ENCODE results near the gene PACSIN1.

The PACSIN1 gene

GRCh38 chr6:34527751-34528670, 62.1 kb downstream of the PACSIN1 start:
- no peak for DNase-seq (ENCODE audit: low read depth)

DNA sequence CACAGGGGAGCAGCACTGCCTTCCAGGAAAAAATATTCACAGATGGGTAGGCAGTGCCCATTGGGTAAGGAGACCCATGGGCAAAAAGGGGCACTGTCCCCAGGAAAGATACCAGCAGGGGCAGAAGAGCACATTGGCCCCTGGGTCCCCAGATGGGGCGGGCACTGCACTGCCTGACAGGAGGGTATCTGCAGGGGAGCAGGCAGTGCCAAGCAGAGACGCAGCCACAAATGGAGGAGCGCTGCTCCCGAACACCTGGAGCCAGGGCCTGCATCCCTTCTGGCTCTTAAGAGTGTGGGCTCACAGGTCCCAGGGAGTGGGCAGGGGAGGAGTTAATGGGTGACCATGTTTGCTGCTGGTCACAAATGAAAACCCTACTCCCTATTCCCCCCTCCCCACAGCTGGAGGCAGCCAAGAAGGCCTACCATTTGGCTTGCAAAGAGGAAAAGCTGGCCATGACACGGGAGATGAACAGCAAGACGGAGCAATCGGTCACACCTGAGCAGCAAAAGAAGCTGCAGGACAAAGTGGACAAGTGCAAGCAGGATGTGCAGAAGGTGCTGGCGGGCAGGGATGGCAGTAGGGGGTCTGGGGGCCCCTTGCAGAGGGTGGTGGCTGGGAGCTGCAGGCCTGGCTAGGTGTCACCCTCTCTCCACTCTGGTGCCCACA, 63.3 kb downstream of the PACSIN1 start:
- DNase-seq (ENCODE audit: low read depth), result no peak

- DNase-seq (ENCODE audit: low read depth), result no peak
Observed at GRCh38 chr6:34529665-34530327, 63.9 kb downstream of the PACSIN1 start.

DNA sequence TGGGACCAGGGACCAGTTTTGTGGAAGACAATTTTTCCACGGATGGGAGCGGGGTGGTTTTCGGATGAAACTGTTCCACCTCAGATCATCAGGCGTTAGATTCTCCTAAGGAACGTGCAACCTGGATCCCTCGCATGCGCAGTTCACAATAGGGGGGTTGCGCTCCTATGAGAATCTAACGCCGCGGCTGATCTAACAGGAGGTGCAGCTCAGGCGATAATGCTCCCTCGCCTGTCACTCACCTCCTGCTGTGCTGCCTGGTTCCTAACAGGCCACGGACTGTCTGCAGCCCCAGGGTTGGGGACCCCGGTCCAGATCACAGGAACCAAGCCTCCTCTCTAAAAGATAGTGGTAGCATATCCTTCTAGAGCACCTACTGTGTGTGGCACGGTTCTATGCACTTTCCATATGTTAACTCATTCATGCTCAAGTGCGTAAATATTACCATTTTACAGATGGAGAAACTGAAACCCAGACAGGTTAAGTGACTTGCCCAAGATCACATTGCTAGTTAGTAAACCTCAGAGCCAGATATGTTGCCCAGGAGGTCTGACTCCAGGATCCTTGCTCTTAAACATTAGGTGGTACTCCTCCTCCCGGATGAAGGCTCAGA, 65.0 kb downstream of the PACSIN1 start:
- DNase-seq (ENCODE audit: low read depth), result no peak

DNA sequence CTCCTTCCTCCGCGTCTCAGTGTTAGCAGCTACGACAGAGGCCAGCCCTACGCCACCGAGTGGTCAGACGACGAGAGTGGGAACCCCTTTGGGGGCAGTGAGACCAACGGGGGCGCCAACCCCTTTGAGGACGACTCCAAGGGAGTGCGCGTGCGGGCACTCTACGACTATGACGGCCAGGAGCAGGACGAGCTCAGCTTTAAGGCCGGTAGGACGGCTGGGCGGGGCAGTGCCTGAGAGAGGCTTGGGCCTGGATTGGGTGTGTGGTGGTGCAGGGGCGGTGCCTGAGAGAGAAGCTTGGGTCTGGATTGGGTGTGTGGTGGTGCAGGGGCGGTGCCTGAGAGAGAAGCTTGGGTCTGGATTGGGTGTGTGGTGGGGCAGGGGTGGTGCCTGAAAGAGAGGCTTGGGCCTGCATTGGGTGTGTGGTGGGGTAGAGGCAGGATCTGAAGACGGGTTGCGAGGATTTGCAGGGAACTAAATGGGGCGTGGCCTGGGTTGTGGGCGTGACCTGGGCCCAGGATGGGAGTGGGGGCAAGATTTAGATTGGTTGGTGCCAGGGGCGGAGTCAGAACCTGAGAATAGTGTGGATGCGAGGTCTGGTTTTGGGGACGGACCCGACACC, 65.8 kb downstream of the PACSIN1 start:
- DNase-seq (ENCODE audit: low read depth), result no peak

GRCh38 chr6:34532230-34532629, 66.4 kb downstream of the PACSIN1 start:
- no peak for DNase-seq (ENCODE audit: low read depth)

DNA sequence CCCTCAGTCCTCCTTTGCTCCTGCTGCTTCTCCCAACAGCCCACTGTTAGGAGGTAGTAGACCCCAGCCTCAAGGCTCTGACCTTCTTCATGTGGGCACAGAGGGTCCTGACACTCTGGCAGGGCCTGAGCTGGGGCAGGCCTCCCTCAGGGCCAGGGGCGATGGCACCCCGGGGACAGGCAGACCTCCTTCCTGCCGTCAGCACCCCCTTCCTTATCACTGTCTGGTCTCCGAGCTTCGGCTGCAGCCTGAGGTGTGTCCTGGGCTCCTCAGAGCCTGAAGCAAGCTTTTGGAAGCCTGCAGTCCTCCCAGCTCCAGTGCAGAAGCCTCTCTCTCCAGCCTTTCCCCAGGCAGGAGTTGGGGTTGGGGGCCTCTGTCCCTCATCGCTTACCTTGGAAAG, 68.3 kb downstream of the PACSIN1 start:
- no peak for DNase-seq (ENCODE audit: low read depth)

DNA sequence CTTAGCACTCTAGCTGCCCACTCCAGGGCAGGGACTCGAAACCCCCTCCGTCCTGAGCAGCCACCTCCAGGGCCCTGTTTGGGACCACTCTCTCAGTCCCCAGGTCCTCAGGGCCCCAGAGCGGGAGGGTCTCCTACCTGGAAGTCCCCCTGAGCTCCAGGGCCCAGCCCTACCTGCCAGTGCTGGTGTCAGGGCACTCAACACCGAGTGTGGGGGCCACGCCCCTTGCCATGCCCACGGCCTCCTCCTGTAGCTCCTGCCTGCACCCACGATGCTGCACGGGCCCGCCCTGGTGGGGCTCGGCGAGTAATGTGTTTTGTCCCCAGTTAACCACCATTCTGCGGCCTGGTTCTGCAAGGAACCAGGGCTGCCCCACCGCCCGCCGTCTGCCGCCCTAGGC, 68.8 kb downstream of the PACSIN1 start:
- DNase-seq (ENCODE audit: low read depth), result no peak

DNA sequence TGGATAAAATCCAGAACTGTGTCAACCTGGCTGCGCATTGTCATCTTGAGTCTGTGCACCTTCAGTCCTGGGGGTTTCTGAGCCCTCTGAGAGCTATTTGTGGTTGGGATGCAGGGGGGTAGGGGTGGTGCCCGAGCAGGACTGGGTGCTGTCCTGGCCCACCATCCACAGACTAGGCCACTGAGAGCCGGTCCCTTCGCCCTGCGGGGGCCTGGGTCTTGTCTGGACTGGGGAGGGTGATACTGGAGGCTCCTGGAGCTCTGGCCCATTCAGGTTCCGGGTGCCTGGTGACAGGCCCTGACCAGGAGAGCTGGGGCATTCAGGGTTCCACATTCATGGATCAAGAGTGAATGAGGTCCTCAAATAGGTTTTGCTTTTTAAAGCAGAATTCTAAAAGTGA, 69.3 kb downstream of the PACSIN1 start:
- no peak for DNase-seq (ENCODE audit: low read depth)

- no peak for DNase-seq (ENCODE audit: low read depth)
Observed at GRCh38 chr6:34535646-34536045, 69.8 kb downstream of the PACSIN1 start.

DNA sequence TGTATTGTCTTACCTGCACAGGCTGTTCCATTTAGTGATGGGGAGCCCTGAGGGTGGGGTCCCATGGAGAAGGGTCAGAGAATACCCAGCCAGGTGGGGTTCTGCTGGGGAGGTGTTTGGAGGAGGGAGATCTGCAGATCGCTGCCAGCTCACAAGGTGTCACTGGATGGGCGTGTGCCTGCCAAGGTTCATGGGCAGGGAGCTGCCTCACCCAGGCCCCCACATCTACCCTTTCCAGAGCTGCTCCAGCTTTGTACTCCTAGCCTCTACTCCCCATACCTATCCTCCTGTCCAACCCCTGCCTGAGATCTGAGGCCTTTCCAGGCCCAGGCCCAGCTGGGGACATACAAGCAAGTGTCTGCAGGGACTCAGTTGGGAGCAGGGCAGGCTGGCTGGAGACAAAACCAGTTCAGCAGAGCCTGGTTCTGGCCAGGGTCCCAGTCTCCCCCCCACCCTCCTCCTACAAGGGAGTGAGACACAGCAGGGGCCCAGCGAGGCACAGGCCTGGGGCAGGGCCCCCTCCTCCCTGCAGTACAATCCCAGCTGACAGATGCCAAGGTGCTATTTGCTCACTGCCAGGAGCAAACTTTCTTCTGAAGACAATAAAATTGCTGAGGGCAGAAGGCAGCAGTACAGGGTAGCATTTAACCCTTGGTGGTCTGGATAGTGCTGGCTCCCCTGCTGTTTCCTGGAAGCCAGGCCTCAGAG, 70.5 kb downstream of the PACSIN1 start:
- no peak for DNase-seq (ENCODE audit: low read depth)

- DNase-seq (ENCODE audit: low read depth), result no peak
Observed at GRCh38 chr6:34536959-34537848, 71.3 kb downstream of the PACSIN1 start.

DNA sequence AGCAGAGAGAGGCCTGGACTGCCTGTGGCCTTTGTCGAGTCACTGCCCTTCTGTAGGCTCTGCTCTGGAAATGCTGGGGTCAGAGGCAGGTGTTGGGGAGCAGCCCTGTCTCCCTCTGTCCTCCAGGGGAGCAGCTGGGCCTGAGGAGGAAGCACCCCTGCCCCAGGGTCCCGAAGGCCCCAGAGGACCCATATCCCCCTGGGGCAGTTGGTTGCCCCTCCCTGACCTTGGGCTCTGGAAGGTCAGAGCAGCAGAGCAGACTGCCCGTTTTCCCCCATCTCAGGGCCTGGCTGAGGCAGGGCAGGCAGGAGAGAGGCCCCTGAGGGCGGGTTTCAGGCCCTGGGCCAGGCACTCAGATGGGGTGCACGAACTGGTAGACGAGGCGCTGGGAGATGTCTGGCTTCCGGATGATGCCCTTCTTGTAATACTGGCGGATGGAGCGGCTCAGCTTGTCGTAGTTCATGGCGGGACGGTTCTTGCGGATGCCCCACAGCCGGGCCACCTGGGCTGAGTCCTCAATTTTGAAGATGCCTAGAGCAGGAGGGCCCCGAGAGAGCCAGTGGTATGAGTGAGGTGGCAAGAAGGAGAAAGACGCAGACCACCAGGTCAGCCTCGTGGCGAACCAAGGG, 72.2 kb downstream of the PACSIN1 start:
- no peak for DNase-seq (ENCODE audit: low read depth)

DNA sequence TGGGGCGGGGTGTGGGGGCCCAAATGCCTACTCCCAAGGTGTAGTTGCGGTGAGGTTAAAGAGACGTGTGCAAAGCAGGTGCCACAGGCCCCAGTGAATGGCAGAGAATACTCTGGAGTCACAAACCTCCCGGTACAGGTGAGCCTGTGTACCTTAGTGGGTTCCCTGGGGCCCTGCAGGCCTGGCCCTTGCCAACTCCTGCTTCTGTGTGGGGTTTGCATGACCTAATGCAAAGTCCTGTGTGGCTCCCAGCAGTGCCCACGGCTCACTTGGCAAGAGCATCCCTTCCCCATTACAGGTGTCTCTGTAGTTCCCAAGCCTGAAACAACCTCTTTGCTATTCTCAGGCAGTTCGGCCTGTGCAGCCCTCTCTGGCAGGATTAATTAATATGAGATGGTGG, 72.7 kb downstream of the PACSIN1 start:
- DNase-seq (ENCODE audit: low read depth), result no peak

GRCh38 chr6:34539181-34539580, 73.3 kb downstream of the PACSIN1 start:
- no peak for DNase-seq (ENCODE audit: low read depth)

DNA sequence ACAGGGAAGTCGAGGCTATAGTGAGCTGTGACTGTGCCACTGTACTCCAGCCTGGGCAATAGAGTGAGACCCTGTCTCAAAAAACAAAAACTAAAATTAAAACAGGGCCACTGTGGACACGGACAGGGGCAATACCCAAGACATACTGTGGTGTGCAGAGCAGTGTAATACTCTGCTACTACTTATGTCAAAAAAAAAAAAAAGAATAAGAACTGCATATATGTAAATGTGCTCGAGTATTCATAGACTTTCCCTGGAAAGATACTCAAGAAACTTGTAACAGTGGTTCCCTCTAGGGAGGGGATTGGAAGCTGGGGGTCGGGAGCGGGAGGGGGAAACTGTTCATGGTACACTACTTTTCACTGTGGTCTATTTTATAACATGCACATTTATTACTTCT, 74.3 kb downstream of the PACSIN1 start:
- DNase-seq (ENCODE audit: low read depth), result no peak

DNA sequence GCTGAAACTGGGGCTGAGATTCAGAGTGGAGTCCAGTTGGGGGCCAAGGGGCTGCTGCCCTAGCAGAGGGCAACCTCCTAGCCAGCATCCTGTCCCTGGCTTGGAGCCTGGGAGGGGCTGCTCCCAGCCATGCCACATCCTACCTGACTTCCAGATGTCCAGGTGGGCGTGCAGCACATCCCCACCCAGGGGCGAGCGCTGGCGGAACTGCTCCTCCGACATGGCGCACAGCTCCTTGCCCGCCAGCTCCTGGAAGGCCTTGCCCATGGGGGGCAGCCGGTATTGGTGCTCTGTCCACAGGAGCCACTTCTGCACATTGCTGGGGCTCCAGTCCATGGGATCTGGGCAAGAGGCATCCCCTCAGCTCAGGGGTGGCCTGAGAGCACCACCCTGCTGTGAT, 75.0 kb downstream of the PACSIN1 start:
- no peak for DNase-seq (ENCODE audit: low read depth)

DNA sequence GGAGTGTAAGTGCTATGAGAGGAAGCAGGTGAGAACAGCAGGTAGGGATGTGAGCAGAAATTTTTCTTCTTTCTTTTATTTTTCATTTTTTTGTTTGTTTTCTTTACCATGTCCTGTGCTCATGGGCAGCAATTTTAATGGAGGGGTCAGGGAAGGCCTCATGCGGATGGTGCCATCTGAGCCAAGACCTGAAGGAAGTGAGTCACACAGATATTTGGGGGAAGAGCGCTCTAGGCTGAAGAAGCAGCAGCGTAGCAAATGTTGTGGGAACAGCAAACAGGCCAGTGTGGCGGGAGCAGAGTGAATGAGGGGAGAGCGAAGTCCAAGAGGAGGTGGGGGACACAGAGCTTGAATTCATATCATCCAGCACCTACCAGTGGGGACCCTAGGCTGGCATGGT, 77.5 kb downstream of the PACSIN1 start:
- no peak for DNase-seq (ENCODE audit: low read depth)

GRCh38 chr6:34544052-34544604, 78.3 kb downstream of the PACSIN1 start:
- DNase-seq (ENCODE audit: low read depth), result no peak

All from activated T-cell treated with anti-CD3 and anti-CD28 coated beads for 48 hours (primary cell).